Caco-2 (cell line): ENCODE results near the gene SLC17A2. TPM values are rescaled to one million over a fixed set of nuclear protein-coding genes. Genes with fewer than 3 reads are reported as not detected.

Experiments
- BruUV-seq: library from RNA; stranded (reverse); fragments of 400-500 nt; replicated peaks from 2 replicates; lab custom pipeline; 2021; lab: Mats Ljungman, UMichigan
- CTCF ChIA-PET: fragments of 300-600 bp; sonication (Branson Sonifier 250); formaldehyde crosslinking; loops from one replicate; lab custom pipeline; 2022; ENCODE audit warnings: antibody characterized with exemption; lab: Charles Lee
- POLR2A ChIA-PET: fragments of 300-600 bp; sonication (Branson Sonifier 250); formaldehyde crosslinking; loops from one replicate; lab custom pipeline; 2022; ENCODE audit warnings: antibody characterized with exemption; lab: Charles Lee
- DNase-seq, 2 experiments: peaks; one replicate each; pipeline versions ENCODE4 v3.0.0 to v3.0.0-alpha.2; 2020 to 2022
- H3K27me3 ChIP-seq: replicated peaks from 2 replicates; pipeline ENCODE4 v1.6.0; 2011; ENCODE audit warnings: low read length; ENCODE audit not compliant: control insufficient read depth, insufficient read depth
- H3K36me3 ChIP-seq: 2 replicates; pipeline ENCODE4 v1.5.1; 2011; ENCODE audit warnings: low read length; ENCODE audit not compliant: control insufficient read depth, insufficient read depth
- H3K4me1 ChIP-seq: fragments of 250-450 bp; sonication (Bioruptor Pico); 2 replicates; pipeline ENCODE4 v1.5.1; 2020; ENCODE audit warnings: mild to moderate bottlenecking
- H3K4me3 ChIP-seq: 2 replicates; pipeline ENCODE4 v1.5.1; 2011; ENCODE audit warnings: low read depth, mild to moderate bottlenecking, control low read depth, low read length
- H3K9me3 ChIP-seq: fragments of 250-450 bp; sonication (Bioruptor Pico); 2 replicates; pipeline ENCODE4 v1.5.1; 2020; ENCODE audit warnings: mild to moderate bottlenecking, moderate library complexity
- H3K27ac Mint-ChIP-seq: one replicate; pipeline ENCODE4 v1.8.0; 2022; ENCODE audit warnings: mixed read lengths; ENCODE audit not compliant: unreplicated experiment
- H3K27me3 Mint-ChIP-seq: one replicate; pipeline ENCODE4 v1.8.0; 2022; ENCODE audit warnings: mixed read lengths; ENCODE audit not compliant: insufficient read depth, unreplicated experiment
- H3K36me3 Mint-ChIP-seq: one replicate; pipeline ENCODE4 v1.8.0; 2022; ENCODE audit warnings: mild to moderate bottlenecking, mixed read lengths; ENCODE audit not compliant: insufficient read depth, unreplicated experiment
- H3K4me1 Mint-ChIP-seq: one replicate; pipeline ENCODE4 v1.8.0; 2022; ENCODE audit warnings: low read depth, mixed read lengths; ENCODE audit not compliant: unreplicated experiment
- H3K4me3 Mint-ChIP-seq: one replicate; pipeline ENCODE4 v1.8.0; 2022; ENCODE audit warnings: mild to moderate bottlenecking, moderate library complexity, mixed read lengths; ENCODE audit not compliant: unreplicated experiment
- H3K9me3 Mint-ChIP-seq: one replicate; pipeline ENCODE4 v1.8.0; 2022; ENCODE audit warnings: mixed read lengths; ENCODE audit not compliant: unreplicated experiment
- intact Hi-C: fragments of 100-400 bp; cut with micrococcal nuclease; formaldehyde crosslinking; loops from one replicate; pipeline ENCODE4 v1.10.0; 2022; ENCODE audit not compliant: unreplicated experiment
- total RNA-seq: library from RNA; stranded (reverse); gene quantifications from 2 replicates; pipeline ENCODE4 v1.2.3, GENCODE V29; 2022
- TF ChIP-seq, protein P1 (sequence below), 2 experiments: fragments of 200-600 bp in 1 of 2; IDR thresholded peaks; 1 replicate in 1 of 2; 2 replicates in 1 of 2; pipeline versions ENCODE4 v1.5.1 to v1.8.0; 2011 to 2022; ENCODE audit warnings: antibody characterized with exemption in 1 of 2, control low read depth in 1 of 2, inconsistent platforms in 1 of 2, low read depth in 1 of 2, low read length in 1 of 2, mild to moderate bottlenecking in 1 of 2, moderate library complexity in 1 of 2; ENCODE audit not compliant: insufficient read depth in 1 of 2, severe bottlenecking in 1 of 2, unreplicated experiment in 1 of 2

Gene SLC17A2
- total RNA-seq, 1 experiment from 2014 or later: not detected

DNA sequence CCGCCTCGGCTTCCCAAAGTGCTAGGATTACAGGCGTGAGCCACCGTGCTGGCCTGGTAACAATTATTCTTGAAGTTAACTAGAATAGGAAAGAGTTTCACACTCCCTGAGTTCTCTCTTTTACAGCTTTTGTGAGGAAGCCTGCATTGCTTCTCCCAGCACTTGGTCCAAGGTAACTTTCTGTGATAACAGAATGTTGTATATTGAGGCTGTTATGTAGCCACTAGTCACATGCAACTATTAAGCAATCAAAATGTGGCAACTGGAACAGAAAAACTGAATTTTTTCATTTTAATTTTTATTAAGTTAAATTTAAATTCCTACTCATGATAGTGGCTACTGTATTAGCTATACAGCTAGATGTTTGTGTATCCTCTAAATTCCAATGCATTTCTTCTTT lies 34.6 kb upstream of the SLC17A2 start:
- Mint-ChIP-seq H3K4me1 (peaks cover 17% of the 10 kb centered on the region), H3K27me3 (no peaks in the 10 kb centered on the region), H3K36me3 (no peaks in the 10 kb centered on the region), H3K27ac (no peak overlapping the region), H3K4me3 (no peak overlapping the region), H3K9me3 (peaks cover 11% of the 10 kb centered on the region)
- ChIA-PET CTCF (interaction anchor here (1.3 kb wide), 1 partner anchor 28 kb away, joined by 3 read pairs; no protein-coding TSS in a partner anchor), POLR2A (no interaction called here)
- BruUV-seq: no TSS peak
- H3K4me3 ChIP-seq: no peak overlapping the region
- TF ChIP-seq, protein P1, sequence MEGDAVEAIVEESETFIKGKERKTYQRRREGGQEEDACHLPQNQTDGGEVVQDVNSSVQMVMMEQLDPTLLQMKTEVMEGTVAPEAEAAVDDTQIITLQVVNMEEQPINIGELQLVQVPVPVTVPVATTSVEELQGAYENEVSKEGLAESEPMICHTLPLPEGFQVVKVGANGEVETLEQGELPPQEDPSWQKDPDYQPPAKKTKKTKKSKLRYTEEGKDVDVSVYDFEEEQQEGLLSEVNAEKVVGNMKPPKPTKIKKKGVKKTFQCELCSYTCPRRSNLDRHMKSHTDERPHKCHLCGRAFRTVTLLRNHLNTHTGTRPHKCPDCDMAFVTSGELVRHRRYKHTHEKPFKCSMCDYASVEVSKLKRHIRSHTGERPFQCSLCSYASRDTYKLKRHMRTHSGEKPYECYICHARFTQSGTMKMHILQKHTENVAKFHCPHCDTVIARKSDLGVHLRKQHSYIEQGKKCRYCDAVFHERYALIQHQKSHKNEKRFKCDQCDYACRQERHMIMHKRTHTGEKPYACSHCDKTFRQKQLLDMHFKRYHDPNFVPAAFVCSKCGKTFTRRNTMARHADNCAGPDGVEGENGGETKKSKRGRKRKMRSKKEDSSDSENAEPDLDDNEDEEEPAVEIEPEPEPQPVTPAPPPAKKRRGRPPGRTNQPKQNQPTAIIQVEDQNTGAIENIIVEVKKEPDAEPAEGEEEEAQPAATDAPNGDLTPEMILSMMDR (IDR thresholded peaks at IDR 0.05; ENCODE audit: insufficient read depth in 1 of 2, low read depth in 1 of 2, low read length in 1 of 2, severe bottlenecking in 1 of 2, unreplicated experiment in 1 of 2): no peak
- no peaks in the 10 kb centered on the region for H3K27me3 ChIP-seq
- DNase-seq: no peak
- peaks cover 5% of the 10 kb centered on the region; the same call in 1 of the 2 replicates for H3K4me1 ChIP-seq
- H3K9me3 ChIP-seq: no peaks in the 10 kb centered on the region
- no peaks in the 10 kb centered on the region for H3K36me3 ChIP-seq
- intact Hi-C loops: no loop called here

DNA sequence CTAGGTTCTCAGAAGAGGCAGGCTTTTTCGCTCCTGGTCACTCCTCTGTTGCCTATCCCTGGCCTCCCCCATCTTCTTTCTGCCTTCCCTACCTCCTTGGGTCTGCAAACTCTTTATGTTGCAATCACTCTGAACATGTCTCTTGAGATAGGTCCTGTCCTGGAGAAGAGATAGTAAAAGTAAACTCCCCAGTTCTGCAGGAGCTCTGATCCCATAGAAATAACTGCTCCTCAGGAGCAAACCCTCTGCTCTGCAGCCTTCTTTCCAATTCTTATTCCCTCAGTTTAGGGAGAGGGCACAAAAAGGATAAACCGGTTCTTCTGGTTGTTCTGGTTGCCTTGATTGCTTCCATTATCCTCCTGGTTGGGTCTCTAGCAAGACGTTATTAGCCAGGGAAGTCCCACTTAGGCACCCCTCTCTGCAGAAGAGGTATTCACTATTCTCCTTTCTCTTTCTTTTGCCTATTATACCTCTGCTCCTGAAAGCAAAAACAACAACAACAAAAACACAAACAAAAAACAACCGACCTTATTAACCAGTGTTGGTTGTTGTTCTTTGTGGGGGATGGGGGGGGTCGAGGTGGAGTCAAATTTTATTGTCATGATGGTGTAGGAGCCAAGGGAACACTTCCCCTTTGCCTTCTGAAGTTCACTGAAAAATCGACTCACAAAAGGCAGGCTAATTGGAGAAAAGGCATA lies 33.1 kb upstream of the SLC17A2 start:
- Mint-ChIP-seq H3K27ac (no peak overlapping the region), H3K9me3 (peaks cover 25% of the 10 kb centered on the region), H3K4me3 (peak overlapping the region; percentile 64), H3K36me3 (no peaks in the 10 kb centered on the region), H3K27me3 (no peaks in the 10 kb centered on the region), H3K4me1 (peaks cover 17% of the 10 kb centered on the region)
- TF ChIP-seq, protein P1 (IDR thresholded peaks at IDR 0.05; ENCODE audit: insufficient read depth in 1 of 2, low read depth in 1 of 2, low read length in 1 of 2, severe bottlenecking in 1 of 2, unreplicated experiment in 1 of 2): no peak
- POLR2A ChIA-PET: no interaction called here
- TSS peak; percentile 59 for BruUV-seq
- H3K4me1 ChIP-seq: peaks cover 5% of the 10 kb centered on the region; the same call in 1 of the 2 replicates
- no peak overlapping the region for H3K4me3 ChIP-seq
- H3K27me3 ChIP-seq: no peaks in the 10 kb centered on the region
- CTCF ChIA-PET: no interaction called here
- no peaks in the 10 kb centered on the region for H3K36me3 ChIP-seq
- H3K9me3 ChIP-seq: peaks cover 3% of the 10 kb centered on the region; the same call in 1 of the 2 replicates
- DNase-seq: peak in 1 of 2 experiments; percentile 17
- intact Hi-C loops: no loop called here

DNA sequence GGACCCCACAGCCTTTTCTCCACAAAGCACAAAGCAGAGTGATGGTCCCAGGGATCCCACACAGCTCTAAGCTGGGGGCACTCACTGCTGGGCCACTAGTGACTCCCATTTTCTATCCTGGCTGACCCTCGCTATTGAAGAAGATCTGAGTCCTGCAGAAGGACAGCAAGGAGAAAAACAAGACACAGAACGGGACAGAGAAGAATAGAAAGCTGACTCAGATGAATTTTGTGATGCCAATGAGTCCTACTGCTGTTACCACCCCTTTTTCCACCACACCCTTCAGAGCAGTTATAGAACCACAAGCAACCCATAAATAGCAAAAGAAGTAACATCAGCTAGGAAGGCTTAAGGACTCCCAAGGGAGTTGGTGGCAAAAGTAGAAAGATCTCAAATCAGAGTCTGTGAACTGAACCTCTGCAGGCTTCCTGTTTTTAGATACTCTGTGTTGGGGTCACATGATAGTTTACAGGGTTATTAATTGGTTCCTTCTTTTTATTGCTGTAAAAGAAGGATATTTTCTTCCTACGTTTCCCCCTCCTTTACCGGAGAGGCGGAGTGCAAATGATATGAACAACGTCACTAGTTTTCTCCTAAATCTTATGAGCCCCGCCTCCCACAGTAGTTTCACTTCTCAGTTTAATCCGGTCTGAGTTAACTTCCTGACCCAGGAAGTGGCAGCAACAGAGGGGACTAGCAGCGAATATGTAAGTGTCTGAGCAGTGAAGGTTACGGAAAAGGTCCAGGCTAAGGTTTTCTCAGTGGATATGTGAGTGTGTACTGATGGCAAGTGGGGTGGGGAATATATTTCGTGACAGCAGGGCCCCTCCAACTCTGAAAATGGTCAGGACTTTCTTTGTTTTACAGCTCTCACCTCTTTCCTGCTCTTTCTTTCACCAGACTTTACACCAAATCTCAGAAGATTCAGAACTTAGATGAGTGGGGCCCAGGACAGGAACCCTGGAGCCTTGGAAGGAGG lies 31.9 kb upstream of the SLC17A2 start, which contains the start of gene TRIM38:
TSS of gene TRIM38 (plus strand) at position 654 of the 979 bp plus-strand sequence. CDS start 3,721 bp downstream, outside the sequence.
- Mint-ChIP-seq H3K27me3 (no peaks in the 10 kb centered on the region), H3K4me1 (peaks cover 17% of the 10 kb centered on the region), H3K4me3 (peak within 1 kb of the TSS; percentile 64), H3K36me3 (no peaks in the 10 kb centered on the region), H3K9me3 (peaks cover 29% of the 10 kb centered on the region), H3K27ac (peak within 1 kb of the TSS; percentile 26)
- CTCF ChIA-PET: no interaction called here
- no peaks in the 10 kb centered on the region for H3K27me3 ChIP-seq
- POLR2A ChIA-PET: no interaction called here
- no peak within 1 kb of the TSS for H3K4me3 ChIP-seq
- H3K36me3 ChIP-seq: no peaks in the 10 kb centered on the region
- no TSS peak for BruUV-seq
- DNase-seq: no peak
- H3K9me3 ChIP-seq: peaks cover 5% of the 10 kb centered on the region; the same call in 1 of the 2 replicates
- intact Hi-C loops: no loop called here
- H3K4me1 ChIP-seq: peaks cover 5% of the 10 kb centered on the region; the same call in 1 of the 2 replicates
- TF ChIP-seq, protein P1 (IDR thresholded peaks at IDR 0.05; ENCODE audit: insufficient read depth in 1 of 2, low read depth in 1 of 2, low read length in 1 of 2, severe bottlenecking in 1 of 2, unreplicated experiment in 1 of 2): no peak
